MM.1S (cell line): ENCODE data around the gene RHOV.

Experiments
- DNase-seq: peaks from one replicate; pipeline ENCODE4 v3.0.0-alpha.2; 2015
- H2AFZ ChIP-seq: fragments of 300-600 bp; sonication (generic); 2 replicates; pipeline ENCODE4 v1.6.0; 2016; ENCODE audit warnings: antibody characterized with exemption, low read length
- H3F3A ChIP-seq: fragments of 300-600 bp; sonication (generic); 2 replicates; pipeline ENCODE4 v1.6.1; 2016; ENCODE audit warnings: mild to moderate bottlenecking, antibody characterized with exemption, low read length, moderate library complexity, mixed read lengths; ENCODE audit not compliant: insufficient read depth
- H3K27ac ChIP-seq: fragments of 300-600 bp; sonication (generic); 2 replicates; pipeline ENCODE4 v1.5.1; 2016; ENCODE audit warnings: mild to moderate bottlenecking, low read length
- H3K27me3 ChIP-seq: fragments of 300-600 bp; sonication (generic); replicated peaks from 2 replicates; pipeline ENCODE4 v1.6.0; 2016; ENCODE audit warnings: low read length; ENCODE audit not compliant: insufficient read depth
- H3K36me3 ChIP-seq: fragments of 300-600 bp; sonication (generic); replicated peaks from 2 replicates; pipeline ENCODE4 v1.6.1; 2016; ENCODE audit warnings: mild to moderate bottlenecking, low read length, mixed read lengths; ENCODE audit not compliant: insufficient read depth
- H3K4me1 ChIP-seq: fragments of 300-600 bp; sonication (generic); 2 replicates; pipeline ENCODE4 v1.6.1; 2016; ENCODE audit warnings: low read length, mixed read lengths
- H3K4me2 ChIP-seq: fragments of 300-600 bp; sonication (generic); 2 replicates; pipeline ENCODE4 v1.6.0; 2016; ENCODE audit warnings: low read depth, low read length
- H3K4me3 ChIP-seq: fragments of 300-600 bp; sonication (generic); 2 replicates; pipeline ENCODE4 v1.5.1; 2016; ENCODE audit warnings: low read length, mixed read lengths
- H3K79me2 ChIP-seq: fragments of 300-600 bp; sonication (generic); 2 replicates; pipeline ENCODE4 v1.6.1; 2016; ENCODE audit warnings: mixed run types, low read length, mixed read lengths
- H3K9ac ChIP-seq: fragments of 300-600 bp; sonication (generic); 2 replicates; pipeline ENCODE4 v1.6.1; 2016; ENCODE audit warnings: low read length, mixed read lengths
- H3K9me2 ChIP-seq: fragments of 300-600 bp; sonication (generic); replicated peaks from 2 replicates; pipeline ENCODE4 v1.6.1; 2016; ENCODE audit warnings: mild to moderate bottlenecking, low read length, mixed read lengths; ENCODE audit not compliant: insufficient read depth
- H3K9me3 ChIP-seq: fragments of 300-600 bp; sonication (generic); replicated peaks from 2 replicates; pipeline ENCODE4 v1.6.1; 2016; ENCODE audit warnings: mild to moderate bottlenecking, low read length, mixed read lengths; ENCODE audit not compliant: insufficient read depth
- H4K20me1 ChIP-seq: fragments of 300-600 bp; sonication (generic); 2 replicates; pipeline ENCODE4 v1.6.1; 2016; ENCODE audit warnings: mild to moderate bottlenecking, low read length, moderate library complexity, mixed read lengths; ENCODE audit not compliant: insufficient read depth
- CTCF ChIP-seq: fragments of 300-600 bp; sonication (generic); IDR thresholded peaks from 2 replicates; pipeline ENCODE4 v1.5.1; 2016; ENCODE audit warnings: antibody characterized with exemption, low read length, mixed read lengths
- EZH2 ChIP-seq: fragments of 300-600 bp; sonication (generic); optimal IDR thresholded peaks from 2 replicates; pipeline ENCODE3; 2017; ENCODE audit warnings: low read depth, mild to moderate bottlenecking, antibody characterized with exemption, low read length, mixed read lengths
- EZH2phosphoT487 ChIP-seq: fragments of 300-600 bp; sonication (generic); IDR thresholded peaks from 2 replicates; pipeline ENCODE4 v1.6.1; 2018; ENCODE audit warnings: antibody characterized with exemption, low read length

RHOV gene

GRCh38 chr15:40873694-40874561 is at the start of gene RHOV:
Gene RHOV (minus strand): TSS chr15:40874234. CDS start chr15:40874139, 95 bp downstream.
- no peaks in the 10 kb centered on the region for H3K9me3 ChIP-seq
- peak within 1 kb of the TSS; percentile 63 for H2AFZ ChIP-seq
- H3F3A ChIP-seq: no peaks in the 10 kb centered on the region
- peak within 1 kb of the TSS; percentile 52 for H3K4me3 ChIP-seq
- peaks cover 10% of the 10 kb centered on the region for H3K4me1 ChIP-seq
- H3K79me2 ChIP-seq: no peaks in the 10 kb centered on the region
- H3K9me2 ChIP-seq: no peaks in the 10 kb centered on the region
- no peaks in the 10 kb centered on the region for H3K36me3 ChIP-seq
- H4K20me1 ChIP-seq: no peaks in the 10 kb centered on the region
- DNase-seq: peak; percentile 35
- H3K9ac ChIP-seq: no peak within 1 kb of the TSS
- peak; percentile 16; the same call in 1 of the 2 replicates for TF ChIP-seq CTCF
- TF ChIP-seq EZH2phosphoT487: no peak
- no peak within 1 kb of the TSS for H3K27ac ChIP-seq
- H3K4me2 ChIP-seq: peak within 1 kb of the TSS; percentile 80
- no peaks in the 10 kb centered on the region for H3K27me3 ChIP-seq

GRCh38 chr15:40923551-40923950 is 49.5 kb upstream of the RHOV start:
- Histone ChIP-seq H3K9me3 (no peaks in the 10 kb centered on the region), H3K27ac (no peak overlapping the region), H2AFZ (no peak overlapping the region), H4K20me1 (no peaks in the 10 kb centered on the region), H3F3A (peaks cover 2% of the 10 kb centered on the region; the same call in 1 of the 2 replicates), H3K27me3 (peaks cover 34% of the 10 kb centered on the region), H3K9me2 (no peaks in the 10 kb centered on the region), H3K4me3 (no peak overlapping the region), H3K36me3 (no peaks in the 10 kb centered on the region), H3K4me2 (no peak overlapping the region), H3K9ac (no peak overlapping the region), H3K4me1 (no peaks in the 10 kb centered on the region), H3K79me2 (no peaks in the 10 kb centered on the region)
- DNase-seq: no peak
- TF ChIP-seq EZH2phosphoT487 (no peak), EZH2 (no peak), CTCF (no peak)

GRCh38 chr15:40922608-40923005 is 48.6 kb upstream of the RHOV start:
- H3F3A ChIP-seq: no peaks in the 10 kb centered on the region
- no peaks in the 10 kb centered on the region for H3K4me1 ChIP-seq
- peaks cover 24% of the 10 kb centered on the region for H3K27me3 ChIP-seq
- DNase-seq: no peak
- H3K79me2 ChIP-seq: no peaks in the 10 kb centered on the region
- H3K36me3 ChIP-seq: no peaks in the 10 kb centered on the region
- no peaks in the 10 kb centered on the region for H3K9me2 ChIP-seq
- no peak overlapping the region for H3K27ac ChIP-seq
- H3K4me2 ChIP-seq: no peak overlapping the region
- no peak overlapping the region for H3K4me3 ChIP-seq
- H4K20me1 ChIP-seq: no peaks in the 10 kb centered on the region
- H3K9ac ChIP-seq: no peak overlapping the region
- H3K9me3 ChIP-seq: no peaks in the 10 kb centered on the region
- H2AFZ ChIP-seq: no peak overlapping the region
- TF ChIP-seq EZH2: no peak
